Fibroblast of lung (primary cell): ENCODE data around the gene LZTS3. TPM values are rescaled to one million over a fixed set of nuclear protein-coding genes. Genes with fewer than 3 reads are reported as not detected.
A peak's percentile ranks its signal among the peaks of the same experiment; 100 is the strongest.

ENCODE experiments used
- DNase-seq, 2 donors: peaks; one replicate each; pipeline versions ENCODE4 v3.0.0 to v3.0.0-alpha.2; 2010; ENCODE audit warnings: low read depth in 2 of 2
- H2AFZ ChIP-seq: 2 replicates; pipeline ENCODE4 v1.5.1; 2012; ENCODE audit warnings: low read length, control low read depth, inconsistent platforms
- H3K27ac ChIP-seq: 2 replicates; pipeline ENCODE4 v1.5.1; 2011; ENCODE audit warnings: low read length, control low read depth; ENCODE audit not compliant: insufficient read depth
- H3K27me3 ChIP-seq: 2 replicates; pipeline ENCODE4 v1.5.1; 2011; ENCODE audit warnings: mild to moderate bottlenecking, low read length; ENCODE audit not compliant: control insufficient read depth, insufficient read depth
- H3K36me3 ChIP-seq: 2 replicates; pipeline ENCODE4 v1.5.1; 2011; ENCODE audit warnings: low read length; ENCODE audit not compliant: control insufficient read depth, insufficient read depth
- H3K4me1 ChIP-seq: 2 replicates; pipeline ENCODE4 v1.5.1; 2011; ENCODE audit warnings: low read length; ENCODE audit not compliant: control insufficient read depth, insufficient read depth; ENCODE audit errors: extremely low read depth
- H3K4me2 ChIP-seq: 2 replicates; pipeline ENCODE4 v1.5.1; 2011; ENCODE audit warnings: low read length, control low read depth; ENCODE audit not compliant: insufficient read depth; ENCODE audit errors: extremely low read depth
- H3K4me3 ChIP-seq, 4 experiments: fragments of 200-600 bp in 1 of 4; sonication (generic) in 1 of 4; replicated peaks in 1 of 4; 2 replicates each; pipeline ENCODE4 v1.5.1; 2011 to 2016; ENCODE audit warnings: low read length in 4 of 4, low read depth in 3 of 4, mild to moderate bottlenecking in 3 of 4, control low read depth in 2 of 4, inconsistent platforms in 1 of 4, mixed read lengths in 1 of 4; ENCODE audit not compliant: insufficient read depth in 1 of 4; ENCODE audit errors: control extremely low read depth in 1 of 4
- H3K79me2 ChIP-seq: 2 replicates; pipeline ENCODE4 v1.5.1; 2012; ENCODE audit warnings: mild to moderate bottlenecking, low read length, inconsistent platforms; ENCODE audit not compliant: control insufficient read depth, insufficient read depth
- H3K9ac ChIP-seq: 2 replicates; pipeline ENCODE4 v1.5.1; 2011; ENCODE audit warnings: mild to moderate bottlenecking, low read length, control low read depth; ENCODE audit not compliant: insufficient read depth
- H3K9me3 ChIP-seq: 2 replicates; pipeline ENCODE4 v1.5.1; 2012; ENCODE audit warnings: low read depth, low read length; ENCODE audit not compliant: control insufficient read depth, insufficient read depth
- H4K20me1 ChIP-seq: 2 replicates; pipeline ENCODE4 v1.5.1; 2011; ENCODE audit warnings: low read length; ENCODE audit not compliant: control insufficient read depth, insufficient read depth; ENCODE audit errors: extremely low read depth
- CTCF ChIP-seq, 2 donors: IDR thresholded peaks in 1 of 2; conservative IDR thresholded peaks in 1 of 2; 1 replicate in 1 of 2; 2 replicates in 1 of 2; pipeline ENCODE4 v1.5.1; 2011 to 2012; ENCODE audit warnings: low read length in 2 of 2, control low read depth in 1 of 2, inconsistent platforms in 1 of 2, low read depth in 1 of 2, mild to moderate bottlenecking in 1 of 2
- EZH2 ChIP-seq: IDR thresholded peaks from 2 replicates; pipeline ENCODE4 v1.5.1; 2012; ENCODE audit warnings: low read length, control low read depth, mild to moderate bottlenecking; ENCODE audit errors: missing control alignments
- polyA plus RNA-seq, 2 donors: library from polyadenylated mRNA; depleted of rRNA in 1 of 2; stranded (reverse) in 1 of 2; unstranded in 1 of 2; fragments of >200 nt; gene quantifications; 2 replicates each; pipeline ENCODE4 v1.2.1, GENCODE V29; 2011 to 2012; ENCODE audit warnings: missing spikeins in 1 of 2
- total RNA-seq: library from RNA; depleted of rRNA; stranded (reverse); fragments of >200 nt; gene quantifications from 2 replicates; pipeline ENCODE4 v1.2.1, GENCODE V29; 2014

The LZTS3 gene
- total and polyA plus RNA-seq, 2 donors (not counting 1 experiment from before 2014, with no cell fraction given): 2.6 to 6.1 TPM

- Histone ChIP-seq H3K4me2 (no peak overlapping the region), H3K79me2 (no peaks in the 10 kb centered on the region), H3K9me3 (no peaks in the 10 kb centered on the region), H2AFZ (no peak overlapping the region), H3K9ac (no peak overlapping the region), H4K20me1 (no peaks in the 10 kb centered on the region), H3K27ac (no peak overlapping the region), H3K4me3 (no peak overlapping the region), H3K4me1 (no peaks in the 10 kb centered on the region), H3K36me3 (peaks cover 2% of the 10 kb centered on the region), H3K27me3 (no peaks in the 10 kb centered on the region)
- peak; percentile 44 to 57 for DNase-seq
- peak; percentile 70 to 75 for TF ChIP-seq CTCF (conservative IDR thresholded peaks at IDR 0.05 in 1 of 2, IDR thresholded peaks at IDR 0.05 in 1 of 2; ENCODE audit: low read depth in 1 of 2, low read length in 2 of 2)
- TF ChIP-seq EZH2: no peak
Observed at GRCh38 chr20:3115190-3116107, 57.9 kb downstream of the LZTS3 start.

Other genes with a start within 250 kb of the LZTS3 start
- gene GNRH2, start 129.9 kb downstream of the LZTS3 start, total RNA-seq: not detected in 2 replicates
- gene GNRH2, start 129.9 kb downstream of the LZTS3 start, polyA plus RNA-seq: not detected in 2 replicates
- 37.0 and 42.6 TPM in 2 replicates for gene MRPS26, start 127.5 kb downstream of the LZTS3 start, total RNA-seq
- gene MRPS26, start 127.5 kb downstream of the LZTS3 start, polyA plus RNA-seq: 16.1 and 19.2 TPM in 2 replicates
- gene OXT, start 101.9 kb downstream of the LZTS3 start, total RNA-seq: not detected in 2 replicates
- gene OXT, start 101.9 kb downstream of the LZTS3 start, polyA plus RNA-seq: not detected in 2 replicates
- gene AVP, start 88.8 kb downstream of the LZTS3 start, total RNA-seq: not detected in 2 replicates
- not detected in 2 replicates for gene AVP, start 88.8 kb downstream of the LZTS3 start, polyA plus RNA-seq
- 9.6 and 10.8 TPM in 2 replicates for gene FASTKD5, start 13.7 kb downstream of the LZTS3 start, total RNA-seq
- 11.9 and 12.8 TPM in 2 replicates for gene FASTKD5, start 13.7 kb downstream of the LZTS3 start, polyA plus RNA-seq
- gene UBOX5, start 13.7 kb downstream of the LZTS3 start, total RNA-seq: 2.1 and 3.3 TPM in 2 replicates
- 3.6 and 3.9 TPM in 2 replicates for gene UBOX5, start 13.7 kb downstream of the LZTS3 start, polyA plus RNA-seq
- gene DDRGK1, start 31.1 kb upstream of the LZTS3 start, total RNA-seq: 32.9 and 35.5 TPM in 2 replicates
- gene DDRGK1, start 31.1 kb upstream of the LZTS3 start, polyA plus RNA-seq: 37.5 and 42.4 TPM in 2 replicates
- 15.9 and 21.3 TPM in 2 replicates for gene ITPA, start 35.9 kb upstream of the LZTS3 start, total RNA-seq
- gene ITPA, start 35.9 kb upstream of the LZTS3 start, polyA plus RNA-seq: 32.2 and 37.8 TPM in 2 replicates
- 0.51 and 1.7 TPM in 2 replicates for gene SLC4A11, start 65.6 kb upstream of the LZTS3 start, total RNA-seq
- gene SLC4A11, start 65.6 kb upstream of the LZTS3 start, polyA plus RNA-seq: 0.56 and 1.1 TPM in 2 replicates
- 11.8 and 19.2 TPM in 2 replicates for gene DNAAF9, start 234.1 kb upstream of the LZTS3 start, total RNA-seq
- 10.6 and 11.7 TPM in 2 replicates for gene DNAAF9, start 234.1 kb upstream of the LZTS3 start, polyA plus RNA-seq